ENCODE measurements around the gene PDIA6. TPM values are rescaled to one million over a fixed set of nuclear protein-coding genes. Genes with fewer than 3 reads are reported as not detected.

Gene PDIA6
- total and polyA plus RNA-seq, 2 donors (not counting 3 experiments of a cell fraction or from before 2014, with no cell fraction given) = 335 to 424 TPM

GRCh38 chr2:10779776-10780490, 32.7 kb downstream of the PDIA6 start:
- H3K4me3 ChIP-seq (replicated peaks in 1 of 3; ENCODE audit: insufficient read depth in 1 of 3, low read depth in 1 of 3, low read length in 3 of 3) = no peak overlapping the region
- H4K20me1 ChIP-seq (replicated peaks; ENCODE audit: control insufficient read depth, extremely low read depth, insufficient read depth, low read length) = no peaks in the 10 kb centered on the region
- no peaks in the 10 kb centered on the region for H3K27me3 ChIP-seq (ENCODE audit: control insufficient read depth in 2 of 2, insufficient read depth in 2 of 2, low read length in 2 of 2)
- no peaks in the 10 kb centered on the region for H3K9me3 ChIP-seq (replicated peaks; ENCODE audit: control insufficient read depth, insufficient read depth, low read length)
- dilution Hi-C loops (cut with MboI; ENCODE audit: extremely low pct_ligation_motif_present, low sequenced_read_pairs) = no loop called here
- peaks cover 21 to 35% of the 10 kb centered on the region in 2 experiments for H3K36me3 ChIP-seq (ENCODE audit: control insufficient read depth in 2 of 2, extremely low read depth in 1 of 2, insufficient read depth in 2 of 2, low read length in 2 of 2)
- H3K4me1 ChIP-seq (ENCODE audit: control insufficient read depth, extremely low read depth, insufficient read depth, low read length) = peaks cover 14% of the 10 kb centered on the region
- no peak overlapping the region for H3K9ac ChIP-seq (replicated peaks; ENCODE audit: extremely low read depth, insufficient read depth, low read length)
- intact Hi-C loops (cut with micrococcal nuclease) = no loop called here
- DNase-seq (ENCODE audit: low read depth, low spot score) (no peak), FAIRE-seq (no peak)
- no TSS peak for BruUV-seq (replicated peaks)
- H3K4me2 ChIP-seq (ENCODE audit: insufficient read depth, low read length) = no peak overlapping the region
- TF ChIP-seq EZH2 (IDR thresholded peaks at IDR 0.05; ENCODE audit: borderline replicate concordance, low read depth, low read length, severe bottlenecking) (no peak), POLR2A (IDR thresholded peaks at IDR 0.05; ENCODE audit: low read depth, low read length) (no peak), FOS (IDR thresholded peaks at IDR 0.05; ENCODE audit: borderline replicate concordance, insufficient read depth, low read length) (no peak), CTCF (IDR thresholded peaks at IDR 0.05; ENCODE audit: extremely low read depth in 1 of 2, insufficient read depth in 1 of 2, low read depth in 1 of 2, low read length in 2 of 2) (no peak), JUN (IDR thresholded peaks at IDR 0.05; ENCODE audit: borderline replicate concordance, insufficient read depth, insufficient read length, low read depth) (no peak), MAX (IDR thresholded peaks at IDR 0.05; ENCODE audit: insufficient read depth, insufficient read length) (no peak), POLR2AphosphoS5 (IDR thresholded peaks at IDR 0.05; ENCODE audit: insufficient read depth, low read depth, low read length) (no peak), GATA2 (IDR thresholded peaks at IDR 0.05; ENCODE audit: insufficient read depth, insufficient read length, low read depth, low read length) (no peak), MYC (IDR thresholded peaks at IDR 0.05; ENCODE audit: low read depth, low read length) (no peak)
- POLR2A ChIA-PET = no interaction called here
- H3K79me2 ChIP-seq (ENCODE audit: control insufficient read depth, insufficient read depth, low read length) = peaks cover 5% of the 10 kb centered on the region
- H3K9me1 ChIP-seq (replicated peaks; ENCODE audit: control insufficient read depth, extremely low read depth, insufficient read depth, low read length) = no peaks in the 10 kb centered on the region
- H2AFZ ChIP-seq (ENCODE audit: low read depth, low read length) = no peak overlapping the region
- no peak overlapping the region for H3K27ac ChIP-seq (ENCODE audit: insufficient read depth, low read depth, low read length)
- CTCF ChIA-PET = no interaction called here

Data from endothelial cell of umbilical vein (primary cell).